ENCODE data around the gene GJD3.

The GJD3 gene

GRCh38 chr17:40362696-40363110 lies 1.8 kb downstream of the GJD3 start:
- DNase-seq (ENCODE audit: low spot score in 2 of 2) (peak; percentile 81 to 82), ATAC-seq (ENCODE audit: low read depth) (peak; percentile 86)
- H3K9me3 Mint-ChIP-seq, result no peaks in the 10 kb centered on the region
- H3K4me3 Mint-ChIP-seq, result peak overlapping the region; percentile 51
- no peaks in the 10 kb centered on the region for H3K36me3 Mint-ChIP-seq
- H3K4me1 Mint-ChIP-seq, result peaks cover 14% of the 10 kb centered on the region
- peaks cover 9% of the 10 kb centered on the region for H3K27me3 Mint-ChIP-seq
- no peak overlapping the region for H3K27ac Mint-ChIP-seq

- peak; percentile 22 for ATAC-seq (ENCODE audit: low read depth)
- no peaks in the 10 kb centered on the region for H3K9me3 Mint-ChIP-seq
- H3K27ac Mint-ChIP-seq, result no peak overlapping the region
- H3K4me3 Mint-ChIP-seq, result peak overlapping the region; percentile 51
- DNase-seq (ENCODE audit: low spot score in 2 of 2), result no peak
- no peaks in the 10 kb centered on the region for H3K36me3 Mint-ChIP-seq
- peaks cover 9% of the 10 kb centered on the region for H3K27me3 Mint-ChIP-seq
- peaks cover 14% of the 10 kb centered on the region for H3K4me1 Mint-ChIP-seq
These were observed 2.4 kb downstream of the GJD3 start for GRCh38 chr17:40361925-40362695.

GRCh38 chr17:40361063-40361924 lies 3.2 kb downstream of the GJD3 start:
- DNase-seq (ENCODE audit: low spot score in 2 of 2) (no peak), ATAC-seq (ENCODE audit: low read depth) (no peak)
- Mint-ChIP-seq H3K36me3 (peaks cover 3% of the 10 kb centered on the region), H3K27ac (no peak overlapping the region), H3K4me3 (peak overlapping the region; percentile 37), H3K4me1 (peaks cover 14% of the 10 kb centered on the region), H3K27me3 (peaks cover 9% of the 10 kb centered on the region), H3K9me3 (no peaks in the 10 kb centered on the region)

GRCh38 chr17:40360091-40360490 lies 4.4 kb downstream of the GJD3 start:
- H3K4me3 Mint-ChIP-seq, result no peak overlapping the region
- no peaks in the 10 kb centered on the region for H3K9me3 Mint-ChIP-seq
- H3K36me3 Mint-ChIP-seq, result peaks cover 4% of the 10 kb centered on the region
- no peak overlapping the region for H3K27ac Mint-ChIP-seq
- peaks cover 14% of the 10 kb centered on the region for H3K4me1 Mint-ChIP-seq
- peaks cover 9% of the 10 kb centered on the region for H3K27me3 Mint-ChIP-seq
- DNase-seq (ENCODE audit: low spot score in 2 of 2) (no peak), ATAC-seq (ENCODE audit: low read depth) (no peak)

- ATAC-seq (ENCODE audit: low read depth), result peak; percentile 53
- peak; percentile 92 to 94 for DNase-seq (ENCODE audit: low spot score in 2 of 2)
- peak overlapping the region; percentile 14 for H3K4me3 Mint-ChIP-seq
- peaks cover 13% of the 10 kb centered on the region for H3K4me1 Mint-ChIP-seq
- peaks cover 4% of the 10 kb centered on the region for H3K36me3 Mint-ChIP-seq
- no peak overlapping the region for H3K27ac Mint-ChIP-seq
- H3K9me3 Mint-ChIP-seq, result no peaks in the 10 kb centered on the region
- peaks cover 8% of the 10 kb centered on the region for H3K27me3 Mint-ChIP-seq
These were observed 6.1 kb downstream of the GJD3 start for GRCh38 chr17:40358323-40359038.

GRCh38 chr17:40356990-40357881 lies 7.3 kb downstream of the GJD3 start:
- H3K27me3 Mint-ChIP-seq, result peaks cover 6% of the 10 kb centered on the region

GRCh38 chr17:40355804-40356758 lies 8.5 kb downstream of the GJD3 start:
- ATAC-seq (ENCODE audit: low read depth) (no peak), DNase-seq (ENCODE audit: low spot score in 2 of 2) (peak in 1 of 2 donors; percentile 14)
- H3K27me3 Mint-ChIP-seq, result peaks cover 6% of the 10 kb centered on the region
- peaks cover 10% of the 10 kb centered on the region for H3K36me3 Mint-ChIP-seq
- no peaks in the 10 kb centered on the region for H3K9me3 Mint-ChIP-seq
- no peak overlapping the region for H3K27ac Mint-ChIP-seq
- peaks cover 16% of the 10 kb centered on the region for H3K4me1 Mint-ChIP-seq
- H3K4me3 Mint-ChIP-seq, result no peak overlapping the region

More at GRCh38 chr17:40356990-40357881, 7.3 kb downstream of the GJD3 start:
- no peak overlapping the region for H3K4me3 Mint-ChIP-seq
- ATAC-seq (ENCODE audit: low read depth) (no peak), DNase-seq (ENCODE audit: low spot score in 2 of 2) (no peak)
- peak overlapping the region; percentile 35 for H3K27ac Mint-ChIP-seq
- H3K9me3 Mint-ChIP-seq, result no peaks in the 10 kb centered on the region
- H3K36me3 Mint-ChIP-seq, result peaks cover 10% of the 10 kb centered on the region
- H3K4me1 Mint-ChIP-seq, result peaks cover 18% of the 10 kb centered on the region

- H3K27ac Mint-ChIP-seq, result peak overlapping the region; percentile 11
- H3K9me3 Mint-ChIP-seq, result no peaks in the 10 kb centered on the region
- H3K27me3 Mint-ChIP-seq, result peaks cover 2% of the 10 kb centered on the region
- H3K36me3 Mint-ChIP-seq, result peaks cover 10% of the 10 kb centered on the region
- ATAC-seq (ENCODE audit: low read depth) (peak; percentile 83), DNase-seq (ENCODE audit: low spot score in 2 of 2) (peak; percentile 94 to 99)
- no peak overlapping the region for H3K4me3 Mint-ChIP-seq
- H3K4me1 Mint-ChIP-seq, result peaks cover 16% of the 10 kb centered on the region
These were observed 9.3 kb downstream of the GJD3 start for GRCh38 chr17:40355123-40355803.

GRCh38 chr17:40354221-40355122 lies 10.1 kb downstream of the GJD3 start:
- DNase-seq (ENCODE audit: low spot score in 2 of 2) (peak in 1 of 2 donors; percentile 15), ATAC-seq (ENCODE audit: low read depth) (no peak)
- no peaks in the 10 kb centered on the region for H3K27me3 Mint-ChIP-seq
- no peaks in the 10 kb centered on the region for H3K9me3 Mint-ChIP-seq
- peaks cover 10% of the 10 kb centered on the region for H3K36me3 Mint-ChIP-seq
- H3K27ac Mint-ChIP-seq, result peak overlapping the region; percentile 11
- H3K4me1 Mint-ChIP-seq, result peaks cover 21% of the 10 kb centered on the region
- H3K4me3 Mint-ChIP-seq, result no peak overlapping the region

GRCh38 chr17:40352779-40353394 lies 11.7 kb downstream of the GJD3 start:
- Mint-ChIP-seq H3K27me3 (no peaks in the 10 kb centered on the region), H3K9me3 (no peaks in the 10 kb centered on the region), H3K36me3 (peaks cover 16% of the 10 kb centered on the region), H3K27ac (peak overlapping the region; percentile 37), H3K4me3 (no peak overlapping the region), H3K4me1 (peaks cover 28% of the 10 kb centered on the region)
- ATAC-seq (ENCODE audit: low read depth) (peak; percentile 13), DNase-seq (ENCODE audit: low spot score in 2 of 2) (peak in 1 of 2 donors; percentile 15)
